Ovary (tissue), 9 donors: ENCODE data around the gene LDB2. TPM values are rescaled to one million over a fixed set of nuclear protein-coding genes. Genes with fewer than 3 reads are reported as not detected.

Experiments used
- DNase-seq, 5 donors: peaks; one replicate each; pipeline ENCODE4 v3.0.0-alpha.2; 2019 to 2020
- H3K27ac ChIP-seq, 2 donors: fragments of 200-600 bp; one replicate each; pipeline versions ENCODE4 v1.5.1 to v1.8.0; 2019 to 2022
- H3K27me3 ChIP-seq: fragments of 200-600 bp; one replicate; pipeline ENCODE4 v1.8.0; 2022
- H3K36me3 ChIP-seq: fragments of 200-600 bp; sonication (generic); one replicate; pipeline ENCODE4 v1.5.1; 2019
- H3K4me1 ChIP-seq: one replicate; pipeline ENCODE4 v1.8.1; 2013; ENCODE audit warnings: mild to moderate bottlenecking, moderate library complexity; ENCODE audit not compliant: insufficient read depth
- H3K4me3 ChIP-seq: fragments of 200-600 bp; sonication (generic); one replicate; pipeline ENCODE4 v1.5.1; 2017
- H3K9me3 ChIP-seq, 2 donors: fragments of 200-600 bp in 1 of 2; sonication (generic) in 1 of 2; one replicate each; pipeline versions ENCODE4 v1.5.1 to v1.8.1; 2013 to 2019; ENCODE audit warnings: mild to moderate bottlenecking in 1 of 2, moderate library complexity in 1 of 2
- CTCF ChIP-seq, 3 donors: fragments of 450-650 bp in 2 of 3; fragments of 200-600 bp in 1 of 3; IDR thresholded peaks; one replicate each; pipeline versions ENCODE4 v1.5.1 to v1.8.0; 2016 to 2022; ENCODE audit warnings: antibody characterized with exemption in 3 of 3, mild to moderate bottlenecking in 1 of 3
- EP300 ChIP-seq: sonication (generic); formaldehyde crosslinking; IDR thresholded peaks from one replicate; pipeline ENCODE4 v1.6.1; 2017; ENCODE audit warnings: antibody characterized with exemption
- POLR2A ChIP-seq: fragments of 450-650 bp; IDR thresholded peaks from one replicate; pipeline ENCODE4 v1.6.1; 2017; ENCODE audit warnings: antibody characterized with exemption, mild to moderate bottlenecking, moderate library complexity
- WGBS, 3 donors: extraction: QIAGEN DNeasy Blood & Tissue Kit in 1 of 3; methylation state at CpG; one replicate each; pipeline versions ENCODE4 v1.1.5 to v1.1.7; 2013 to 2017; 5-methylcytosine and 5-hydroxymethylcytosine counted together
- intact Hi-C, 4 donors: fragments of 100-400 bp; cut with DNase I; formaldehyde crosslinking; loops; one replicate each; pipeline versions ENCODE4 v1.11.0 to v1.15.1; 2022 to 2023
- polyA plus RNA-seq, 2 donors: library from polyadenylated mRNA; stranded (reverse); fragments of 200-250 nt in 1 of 2; fragments of 350-450 nt in 1 of 2; fragmentation: Illumina TruSeq in 1 of 2; extraction: RNeasy Lipid Tissue Mini Kit (QIAGEN cat#74804) in 1 of 2; gene quantifications; one replicate each; pipeline ENCODE4 v1.2.3, GENCODE V29; 2013 to 2014
- total RNA-seq, 7 donors: library from RNA; depleted of rRNA in 2 of 7; stranded (reverse); fragments of >200 nt in 2 of 7; fragmentation: NEBNext Ultra II Directional in 3 of 7; extraction: Animal tissue kit (Norgen Biotek cat#: 25700) in 3 of 7; gene quantifications; one replicate each; pipeline versions ENCODE4 v1.1.0 to v1.2.4, GENCODE V29; 2016 to 2023
- donor health status: DM: no; HTN: no; CAD: no; lungs with moderate emphysema.
- donor health status: DM: no; HTN: no; CAD: no.
- donor health status: Bipolar disorder and iron deficiency.
- donor health status: DM: yes; HTN: yes; CAD: no.
- donor health status: DM: no; HTN: no; CAD: no.
- donor health status: DM: yes; HTN: yes; CAD: no.

Gene LDB2
- total and polyA plus RNA-seq, 9 donors, result 17.0 to 89.1 (median 27.4) TPM

DNA sequence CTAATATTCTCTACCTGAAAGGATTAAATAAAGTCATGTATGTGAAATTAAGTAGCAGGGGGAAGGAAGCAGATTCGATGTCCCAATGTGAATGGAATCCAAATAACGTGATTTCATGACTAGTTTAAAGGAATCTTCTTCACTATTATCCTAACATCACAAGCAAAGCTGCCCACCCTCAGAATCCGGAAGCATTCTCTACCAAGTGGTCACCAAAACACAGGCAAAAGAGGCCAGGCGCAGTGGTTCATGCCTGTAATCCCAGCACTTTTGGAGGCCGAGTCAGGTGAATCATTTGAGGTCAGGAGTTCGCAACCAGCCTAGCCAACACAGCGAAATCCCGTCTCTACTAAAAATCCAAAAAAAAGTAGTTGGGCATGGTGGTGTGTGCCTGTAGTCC, 212.9 kb downstream of the LDB2 start:
- Histone ChIP-seq H3K9me3 (no peaks in the 10 kb centered on the region), H3K4me3 (no peak overlapping the region), H3K4me1 (peaks cover 10% of the 10 kb centered on the region), H3K27me3 (no peaks in the 10 kb centered on the region), H3K27ac (no peak overlapping the region), H3K36me3 (no peaks in the 10 kb centered on the region)
- intact Hi-C loops, result no loop called here
- WGBS, 3 donors, result 86 to 90% (median 88%) methylated on average over 8 of the region's 8 CpGs
- TF ChIP-seq POLR2A (no peak), CTCF (IDR thresholded peaks at IDR 0.05) (no peak), EP300 (no peak)
- DNase-seq, result no peak

DNA sequence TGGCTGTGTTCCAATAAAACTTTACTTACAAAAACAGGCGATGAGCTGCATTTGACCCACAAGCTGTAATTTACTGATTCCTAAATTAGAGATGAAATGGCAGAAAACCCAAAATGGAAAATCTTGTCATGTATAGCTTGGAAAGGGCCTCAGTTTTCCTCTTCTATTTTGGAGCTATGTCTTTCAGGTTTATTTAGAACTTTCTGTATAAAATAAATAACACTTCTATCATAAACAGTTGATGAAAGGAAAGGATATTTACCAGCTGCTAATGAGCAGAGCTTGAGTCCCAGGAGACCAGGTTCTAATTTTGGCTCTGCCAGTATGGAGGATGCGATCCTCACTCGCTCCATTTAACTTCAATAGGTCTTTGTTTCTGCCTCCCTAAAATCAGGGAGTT, 213.5 kb downstream of the LDB2 start:
- Histone ChIP-seq H3K27me3 (no peaks in the 10 kb centered on the region), H3K9me3 (no peaks in the 10 kb centered on the region), H3K27ac (peak overlapping the region in 1 of 2 donors; percentile 58), H3K4me1 (peaks cover 10% of the 10 kb centered on the region), H3K36me3 (no peaks in the 10 kb centered on the region), H3K4me3 (no peak overlapping the region)
- no peak for TF ChIP-seq EP300
- TF ChIP-seq CTCF (IDR thresholded peaks at IDR 0.05), result no peak
- TF ChIP-seq POLR2A, result no peak
- DNase-seq, result no peak
- WGBS, 3 donors, result 64 to 71% (median 71%) methylated on average over 3 of the region's 3 CpGs
- intact Hi-C loops, result no loop called here

DNA sequence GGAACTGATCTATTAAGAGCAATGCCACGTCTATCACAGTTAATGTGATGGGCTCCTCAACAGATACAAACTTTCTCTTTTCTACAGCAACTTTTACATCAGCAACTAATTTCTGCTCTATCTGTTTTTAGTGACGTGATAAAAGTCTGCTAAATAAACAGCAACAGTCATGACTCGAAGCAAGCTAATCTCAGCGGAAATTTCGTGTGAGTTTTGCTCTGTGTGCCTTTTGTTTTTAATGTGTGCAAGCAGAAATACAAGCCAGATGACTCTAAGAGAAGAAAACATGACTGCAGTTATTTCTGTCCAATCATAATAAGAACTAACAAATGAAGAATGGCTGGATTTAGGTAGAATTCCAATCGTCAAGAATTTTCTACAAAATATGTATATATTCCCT, 214.3 kb downstream of the LDB2 start:
- DNase-seq, result no peak
- WGBS, 3 donors, result 4 to 9% (median 8%) methylated on average over 6 of the region's 6 CpGs
- H3K4me3 ChIP-seq, result no peak overlapping the region
- H3K27ac ChIP-seq, result peak overlapping the region in 1 of 2 donors; percentile 58
- H3K4me1 ChIP-seq, result peaks cover 10% of the 10 kb centered on the region
- TF ChIP-seq CTCF (IDR thresholded peaks at IDR 0.05) (no peak), POLR2A (no peak), EP300 (no peak)
- H3K27me3 ChIP-seq, result no peaks in the 10 kb centered on the region
- H3K9me3 ChIP-seq, result no peaks in the 10 kb centered on the region
- intact Hi-C loops, result no loop called here
- no peaks in the 10 kb centered on the region for H3K36me3 ChIP-seq

DNA sequence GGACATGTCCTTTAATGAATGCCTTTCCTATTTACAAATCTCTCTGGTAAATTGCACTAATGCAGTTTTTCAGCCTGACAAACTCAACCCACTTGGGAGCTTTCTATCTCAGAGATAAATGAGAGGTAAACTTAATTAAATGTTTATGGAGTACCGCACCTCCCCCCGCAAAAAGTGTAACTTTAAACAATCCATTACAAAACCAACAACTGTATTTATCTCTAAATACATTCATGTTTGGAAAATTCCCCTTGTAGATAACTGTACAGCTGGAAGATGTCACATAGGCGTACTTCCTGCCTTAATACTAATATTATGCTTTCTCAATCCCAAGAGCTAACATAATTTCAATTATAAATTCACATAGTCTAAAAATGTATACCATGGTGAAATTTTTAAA, 215.5 kb downstream of the LDB2 start:
- no peak for DNase-seq
- H3K27ac ChIP-seq, result no peak overlapping the region

More for the DNA sequence above, 215.5 kb downstream of the LDB2 start:
- H3K9me3 ChIP-seq, result no peaks in the 10 kb centered on the region
- TF ChIP-seq CTCF (IDR thresholded peaks at IDR 0.05), result no peak
- no peak for TF ChIP-seq EP300
- WGBS, 3 donors, result 12 to 41% (median 29%) methylated on average over 3 of the region's 3 CpGs
- peaks cover 10% of the 10 kb centered on the region for H3K4me1 ChIP-seq
- intact Hi-C loops, result no loop called here
- no peaks in the 10 kb centered on the region for H3K27me3 ChIP-seq
- no peaks in the 10 kb centered on the region for H3K36me3 ChIP-seq
- H3K4me3 ChIP-seq, result no peak overlapping the region
